Lower leg skin (tissue), 3 donors: ENCODE results near the gene DDC.

Experiments used
- CTCF ChIP-seq, 3 donors: fragments of 450-650 bp; IDR thresholded peaks; one replicate each; pipeline ENCODE4 v1.5.1; 2016; ENCODE audit warnings: antibody characterized with exemption in 3 of 3, mild to moderate bottlenecking in 3 of 3, moderate library complexity in 2 of 3
- POLR2A ChIP-seq, 2 donors: fragments of 450-650 bp; IDR thresholded peaks; one replicate each; pipeline ENCODE4 v1.6.1; 2016 to 2017; ENCODE audit warnings: antibody characterized with exemption in 2 of 2, mild to moderate bottlenecking in 1 of 2, moderate library complexity in 1 of 2

DNA sequence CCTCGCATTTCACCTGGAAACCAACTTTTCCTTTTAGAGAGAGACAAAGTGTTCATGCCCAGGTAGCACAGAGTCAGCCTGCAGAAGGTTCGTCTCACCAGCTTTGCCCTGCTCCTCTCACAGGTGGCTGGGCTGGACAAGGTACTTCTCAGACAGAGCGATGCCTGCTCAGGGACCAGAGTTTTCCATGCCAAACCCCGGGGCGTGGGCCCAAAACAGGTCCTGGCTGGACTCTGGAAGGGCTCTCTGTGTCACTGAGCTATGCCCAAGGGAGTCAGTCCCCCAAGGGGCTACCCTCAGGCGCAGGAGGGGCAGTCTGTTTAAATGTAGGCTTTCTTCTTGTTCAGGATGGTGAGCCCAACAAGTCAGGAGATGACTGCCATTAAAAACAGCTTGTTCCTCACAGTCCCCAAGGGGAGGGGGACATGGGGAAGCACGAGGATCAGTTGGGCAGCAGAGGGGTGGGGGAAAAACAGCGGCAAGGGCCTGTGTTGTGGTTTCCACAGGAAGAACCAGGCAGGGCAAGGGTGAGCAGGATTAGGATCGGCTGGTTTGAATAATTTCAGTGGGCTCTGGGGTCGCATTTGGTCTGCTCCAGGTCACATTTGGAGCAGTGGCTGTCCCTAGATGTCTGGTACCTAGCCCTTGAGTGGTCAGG is 59.5 kb downstream of the DDC start:
- TF ChIP-seq CTCF (IDR thresholded peaks at IDR 0.05): no peak
- TF ChIP-seq POLR2A (IDR thresholded peaks at IDR 0.05): no peak
